HepG2 (cell line): ENCODE results near the gene BBS9. TPM values are rescaled to one million over a fixed set of nuclear protein-coding genes. Genes with fewer than 3 reads are reported as not detected.

Experiments used
- ATAC-seq: fragments of 200-7000 bp; cut with Tn5 transposase; 3 replicates; pipeline ENCODE4 v1.9.1; 2020; ENCODE audit warnings: mild to moderate bottlenecking, moderate library complexity
- BruUV-seq: library from RNA; stranded (reverse); fragments of 400-500 nt; replicated peaks from 2 replicates; lab custom pipeline; 2021; lab: Mats Ljungman, UMichigan
- CTCF ChIA-PET: fragments of 300-600 bp; formaldehyde crosslinking; extraction: SDS; loops from one replicate; lab custom pipeline; 2021; ENCODE audit warnings: low total read pairs, inconsistent platforms, low intra/inter-chr PET ratio; lab: Yijun Ruan, JAX
- POLR2A ChIA-PET: fragments of 350-600 bp; sonication (Branson Sonifier 250); formaldehyde crosslinking; loops from one replicate; lab custom pipeline; 2020; ENCODE audit warnings: antibody characterized with exemption, inconsistent platforms; lab: Yijun Ruan, JAX
- DNase-seq: peaks from one replicate; pipeline ENCODE4 v3.0.0-alpha.2; 2015; ENCODE audit warnings: low spot score
- FAIRE-seq: peaks from 3 replicates; lab custom pipeline; 2011; peaks lifted over from hg19 to GRCh38; lab: Jason Lieb, UNC
- H2AFZ ChIP-seq: one replicate; pipeline ENCODE4 v1.6.1; 2011; ENCODE audit warnings: low read length, inconsistent platforms
- H3K27ac ChIP-seq: fragments of 300-600 bp; 3 replicates; pipeline ENCODE4 v1.8.0; 2011; ENCODE audit warnings: mixed run types, mild to moderate bottlenecking, mixed read lengths, low read length, inconsistent platforms; ENCODE audit not compliant: insufficient read depth; ENCODE audit errors: extremely low read length
- H3K27me3 ChIP-seq, 2 experiments: fragments of 200-600 bp in 1 of 2; 2 replicates in 1 of 2; 3 replicates in 1 of 2; pipeline versions ENCODE4 v1.6.0 to v1.8.0; 2011; ENCODE audit warnings: low read length in 2 of 2, mild to moderate bottlenecking in 2 of 2, moderate library complexity in 2 of 2, inconsistent platforms in 1 of 2; ENCODE audit not compliant: insufficient read depth in 2 of 2, control insufficient read depth in 1 of 2
- H3K36me3 ChIP-seq, 2 experiments: fragments of 200-600 bp in 1 of 2; replicated peaks in 1 of 2; 2 replicates in 1 of 2; 3 replicates in 1 of 2; pipeline versions ENCODE4 v1.5.1 to v1.8.0; 2011; ENCODE audit warnings: low read length in 2 of 2, inconsistent platforms in 1 of 2; ENCODE audit not compliant: insufficient read depth in 2 of 2, control insufficient read depth in 1 of 2
- H3K4me1 ChIP-seq: 2 replicates; pipeline ENCODE4 v1.5.1; 2012; ENCODE audit warnings: low read length, inconsistent platforms; ENCODE audit not compliant: insufficient read depth
- H3K4me2 ChIP-seq: 2 replicates; pipeline ENCODE4 v1.6.0; 2011; ENCODE audit warnings: low read depth, low read length, inconsistent platforms
- H3K4me3 ChIP-seq, 3 experiments: fragments of 200-600 bp in 1 of 3; sonication (generic), shearing (Covaris generic) in 1 of 3; replicated peaks in 1 of 3; 2 replicates each; pipeline ENCODE4 v1.5.1; 2011 to 2016; ENCODE audit warnings: low read length in 3 of 3, inconsistent platforms in 2 of 3, low read depth in 2 of 3, mild to moderate bottlenecking in 2 of 3, control low read depth in 1 of 3, mixed read lengths in 1 of 3; ENCODE audit not compliant: insufficient read depth in 1 of 3
- H3K79me2 ChIP-seq: one replicate; pipeline ENCODE4 v1.6.1; 2011; ENCODE audit warnings: low read length, inconsistent platforms; ENCODE audit not compliant: insufficient read depth
- H3K9ac ChIP-seq: 2 replicates; pipeline ENCODE4 v1.6.0; 2011; ENCODE audit warnings: mild to moderate bottlenecking, low read depth, low read length, inconsistent platforms; ENCODE audit not compliant: insufficient read depth
- H3K9me3 ChIP-seq: 2 replicates; pipeline ENCODE4 v1.5.1; 2012; ENCODE audit warnings: mild to moderate bottlenecking, low read length
- H4K20me1 ChIP-seq: 2 replicates; pipeline ENCODE4 v1.6.0; 2011; ENCODE audit warnings: inconsistent platforms, mild to moderate bottlenecking, low read length, moderate library complexity; ENCODE audit not compliant: insufficient read depth
- ASH2L ChIP-seq: fragments of 300-600, 200-600 bp; sonication (generic); IDR thresholded peaks from 2 replicates; pipeline ENCODE4 v1.7.0; 2017; ENCODE audit warnings: low read depth, mild to moderate bottlenecking, moderate library complexity, mixed read lengths, low read length; ENCODE audit not compliant: insufficient read length
- FOXC1 ChIP-seq: sonication (generic); formaldehyde crosslinking; IDR thresholded peaks from 2 replicates; pipeline ENCODE4 v1.8.0; 2022; ENCODE audit warnings: mild to moderate bottlenecking, missing genetic modification reagents, borderline replicate concordance
- HDAC6 ChIP-seq: fragments of 200-600 bp; sonication (generic); IDR thresholded peaks from 2 replicates; pipeline ENCODE4 v1.7.0; 2017; ENCODE audit warnings: mild to moderate bottlenecking, antibody characterized with exemption, low read length, low read depth
- KLF16 ChIP-seq, 2 experiments: sonication (generic) in 1 of 2; formaldehyde crosslinking in 1 of 2; IDR thresholded peaks; 2 replicates each; pipeline versions ENCODE4 v1.6.1 to v1.8.0; 2016 to 2023; ENCODE audit warnings: missing genetic modification reagents in 2 of 2, missing compliant biosample characterization in 1 of 2
- KLF6 ChIP-seq: IDR thresholded peaks from 2 replicates; pipeline ENCODE4 v1.8.0; 2016; ENCODE audit warnings: missing biosample characterization, missing genetic modification reagents
- MTF1 ChIP-seq: sonication (generic); formaldehyde crosslinking; IDR thresholded peaks from 2 replicates; pipeline ENCODE4 v1.5.0; 2020; ENCODE audit warnings: missing genetic modification reagents
- RBM39 ChIP-seq: fragments of 200-400 bp; formaldehyde crosslinking; IDR thresholded peaks from one replicate; pipeline ENCODE4 v1.6.1; 2018; ENCODE audit warnings: antibody characterized with exemption, mild to moderate bottlenecking, low read depth, low read length; ENCODE audit not compliant: poor library complexity, severe bottlenecking
- REXO4 ChIP-seq: sonication (generic); formaldehyde crosslinking; IDR thresholded peaks from 2 replicates; pipeline ENCODE4 v1.8.0; 2022; ENCODE audit warnings: missing genetic modification reagents, mild to moderate bottlenecking, borderline replicate concordance
- SMAD1 ChIP-seq: sonication (generic); formaldehyde crosslinking; IDR thresholded peaks from 2 replicates; pipeline ENCODE4 v1.4.0; 2020; ENCODE audit warnings: missing genetic modification reagents, low read depth, mild to moderate bottlenecking, borderline replicate concordance
- SP2 ChIP-seq: sonication (generic); formaldehyde crosslinking; IDR thresholded peaks from 2 replicates; pipeline ENCODE4 v1.5.1; 2020; ENCODE audit warnings: mild to moderate bottlenecking, missing genetic modification reagents
- ZFP62 ChIP-seq: sonication (generic); formaldehyde crosslinking; IDR thresholded peaks from 2 replicates; pipeline ENCODE4 v1.4.0; 2020; ENCODE audit warnings: missing genetic modification reagents
- ZNF34 ChIP-seq: sonication (generic); formaldehyde crosslinking; IDR thresholded peaks from 2 replicates; pipeline ENCODE4 v1.4.0; 2020; ENCODE audit warnings: mild to moderate bottlenecking, missing genetic modification reagents, borderline replicate concordance
- ZNF713 ChIP-seq: sonication (generic); formaldehyde crosslinking; IDR thresholded peaks from 2 replicates; pipeline ENCODE4 v1.4.0; 2020; ENCODE audit warnings: mild to moderate bottlenecking, missing genetic modification reagents
- WGBS: methylation state at CpG from one replicate; pipeline ENCODE4 v1.1.6; 2017; ENCODE audit warnings: low lambda C conversion rate; 5-methylcytosine and 5-hydroxymethylcytosine counted together
- in situ Hi-C: cut with HindIII; loops from 2 replicates; pipeline ENCODE4 v1.10.0; 2017; ENCODE audit warnings: low pct_unique_long_range_greater_than_20kb; ENCODE audit not compliant: extremely low pct_ligation_motif_present
- intact Hi-C: fragments of 100-400 bp; cut with micrococcal nuclease; formaldehyde crosslinking; loops from one replicate; pipeline ENCODE4 v1.10.0; 2022; ENCODE audit not compliant: unreplicated experiment
- polyA plus RNA-seq, 8 experiments: library from polyadenylated mRNA; depleted of rRNA in 3 of 8; stranded (reverse) in 7 of 8; unstranded in 1 of 8; fragments of >200 nt; fragmentation: Illumina TruSeq in 4 of 8; extraction: Trizol in 4 of 8; gene quantifications; 2 replicates each; pipeline versions ENCODE4 v1.2.1 to v1.2.3, GENCODE V29; 2011 to 2016; ENCODE audit warnings: low read depth in 4 of 8, missing spikeins in 1 of 8, mixed read lengths in 1 of 8; ENCODE audit not compliant: insufficient read depth in 1 of 8
- total RNA-seq, 5 experiments: library from RNA; depleted of rRNA; stranded (reverse); fragments of >200 nt; fragmentation: Illumina TruSeq; extraction: Trizol; gene quantifications; 2 replicates each; pipeline ENCODE4 v1.2.3, GENCODE V29; 2016; ENCODE audit warnings: low read depth in 1 of 5
- TF ChIP-seq, protein P1 (sequence below): sonication (generic); formaldehyde crosslinking; IDR thresholded peaks from 2 replicates; pipeline ENCODE4 v1.8.1; 2022; ENCODE audit warnings: mild to moderate bottlenecking, missing genetic modification reagents
- TF ChIP-seq, protein P2 (sequence below): sonication (generic); formaldehyde crosslinking; conservative IDR thresholded peaks from 2 replicates; pipeline ENCODE4 v1.4.0; 2020; ENCODE audit warnings: mild to moderate bottlenecking, missing genetic modification reagents, moderate library complexity
- TF ChIP-seq, protein P3 (sequence below): sonication (generic); formaldehyde crosslinking; IDR thresholded peaks from 2 replicates; pipeline ENCODE4 v1.5.0; 2020; ENCODE audit warnings: mild to moderate bottlenecking, missing genetic modification reagents, borderline replicate concordance

The BBS9 gene
- total and polyA plus RNA-seq, 2 of the 13 experiments (the other 11 are each of a cell fraction or from before 2014, with no cell fraction given): 5.1 to 7.8 TPM

- H3K4me1 ChIP-seq: no peaks in the 10 kb centered on the region
- H3K9ac ChIP-seq: no peak overlapping the region
- H3K79me2 ChIP-seq: no peaks in the 10 kb centered on the region
- H3K27ac ChIP-seq: no peak overlapping the region
- H3K9me3 ChIP-seq: no peaks in the 10 kb centered on the region
- no peaks in the 10 kb centered on the region for H3K27me3 ChIP-seq
- H3K4me3 ChIP-seq: no peak overlapping the region
- no TSS peak for BruUV-seq
- H4K20me1 ChIP-seq: no peaks in the 10 kb centered on the region
- no peak overlapping the region for H3K4me2 ChIP-seq
- FAIRE-seq (no peak), DNase-seq (no peak), ATAC-seq (no peak)
- WGBS: 60% methylated on average over 5 of the region's 5 CpGs
- in situ Hi-C loops (no loop called here), intact Hi-C loops (no loop called here)
- no peaks in the 10 kb centered on the region for H3K36me3 ChIP-seq
- ChIA-PET CTCF (no interaction called here), POLR2A (no interaction called here)
- H2AFZ ChIP-seq: no peak overlapping the region
- no peak for TF ChIP-seq SMAD1 (CRISPR knock-in tag)
- TF ChIP-seq, protein P1, sequence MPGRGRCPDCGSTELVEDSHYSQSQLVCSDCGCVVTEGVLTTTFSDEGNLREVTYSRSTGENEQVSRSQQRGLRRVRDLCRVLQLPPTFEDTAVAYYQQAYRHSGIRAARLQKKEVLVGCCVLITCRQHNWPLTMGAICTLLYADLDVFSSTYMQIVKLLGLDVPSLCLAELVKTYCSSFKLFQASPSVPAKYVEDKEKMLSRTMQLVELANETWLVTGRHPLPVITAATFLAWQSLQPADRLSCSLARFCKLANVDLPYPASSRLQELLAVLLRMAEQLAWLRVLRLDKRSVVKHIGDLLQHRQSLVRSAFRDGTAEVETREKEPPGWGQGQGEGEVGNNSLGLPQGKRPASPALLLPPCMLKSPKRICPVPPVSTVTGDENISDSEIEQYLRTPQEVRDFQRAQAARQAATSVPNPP (CRISPR knock-in tag): no peak
- TF ChIP-seq REXO4: no peak
- no peak for TF ChIP-seq KLF16 (CRISPR knock-in tag; IDR thresholded peaks at IDR 0.05)
- no peak for TF ChIP-seq RBM39
- no peak for TF ChIP-seq FOXC1 (CRISPR knock-in tag)
- TF ChIP-seq ZFP62: no peak
- TF ChIP-seq ASH2L: no peak
- TF ChIP-seq ZNF34 (CRISPR knock-in tag): no peak
- TF ChIP-seq KLF6 (CRISPR knock-in tag): no peak
- no peak for TF ChIP-seq HDAC6
- no peak for TF ChIP-seq ZNF713
- TF ChIP-seq, protein P2, sequence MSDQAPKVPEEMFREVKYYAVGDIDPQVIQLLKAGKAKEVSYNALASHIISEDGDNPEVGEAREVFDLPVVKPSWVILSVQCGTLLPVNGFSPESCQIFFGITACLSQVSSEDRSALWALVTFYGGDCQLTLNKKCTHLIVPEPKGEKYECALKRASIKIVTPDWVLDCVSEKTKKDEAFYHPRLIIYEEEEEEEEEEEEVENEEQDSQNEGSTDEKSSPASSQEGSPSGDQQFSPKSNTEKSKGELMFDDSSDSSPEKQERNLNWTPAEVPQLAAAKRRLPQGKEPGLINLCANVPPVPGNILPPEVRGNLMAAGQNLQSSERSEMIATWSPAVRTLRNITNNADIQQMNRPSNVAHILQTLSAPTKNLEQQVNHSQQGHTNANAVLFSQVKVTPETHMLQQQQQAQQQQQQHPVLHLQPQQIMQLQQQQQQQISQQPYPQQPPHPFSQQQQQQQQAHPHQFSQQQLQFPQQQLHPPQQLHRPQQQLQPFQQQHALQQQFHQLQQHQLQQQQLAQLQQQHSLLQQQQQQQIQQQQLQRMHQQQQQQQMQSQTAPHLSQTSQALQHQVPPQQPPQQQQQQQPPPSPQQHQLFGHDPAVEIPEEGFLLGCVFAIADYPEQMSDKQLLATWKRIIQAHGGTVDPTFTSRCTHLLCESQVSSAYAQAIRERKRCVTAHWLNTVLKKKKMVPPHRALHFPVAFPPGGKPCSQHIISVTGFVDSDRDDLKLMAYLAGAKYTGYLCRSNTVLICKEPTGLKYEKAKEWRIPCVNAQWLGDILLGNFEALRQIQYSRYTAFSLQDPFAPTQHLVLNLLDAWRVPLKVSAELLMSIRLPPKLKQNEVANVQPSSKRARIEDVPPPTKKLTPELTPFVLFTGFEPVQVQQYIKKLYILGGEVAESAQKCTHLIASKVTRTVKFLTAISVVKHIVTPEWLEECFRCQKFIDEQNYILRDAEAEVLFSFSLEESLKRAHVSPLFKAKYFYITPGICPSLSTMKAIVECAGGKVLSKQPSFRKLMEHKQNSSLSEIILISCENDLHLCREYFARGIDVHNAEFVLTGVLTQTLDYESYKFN (CRISPR knock-in tag): no peak
- TF ChIP-seq, protein P3, sequence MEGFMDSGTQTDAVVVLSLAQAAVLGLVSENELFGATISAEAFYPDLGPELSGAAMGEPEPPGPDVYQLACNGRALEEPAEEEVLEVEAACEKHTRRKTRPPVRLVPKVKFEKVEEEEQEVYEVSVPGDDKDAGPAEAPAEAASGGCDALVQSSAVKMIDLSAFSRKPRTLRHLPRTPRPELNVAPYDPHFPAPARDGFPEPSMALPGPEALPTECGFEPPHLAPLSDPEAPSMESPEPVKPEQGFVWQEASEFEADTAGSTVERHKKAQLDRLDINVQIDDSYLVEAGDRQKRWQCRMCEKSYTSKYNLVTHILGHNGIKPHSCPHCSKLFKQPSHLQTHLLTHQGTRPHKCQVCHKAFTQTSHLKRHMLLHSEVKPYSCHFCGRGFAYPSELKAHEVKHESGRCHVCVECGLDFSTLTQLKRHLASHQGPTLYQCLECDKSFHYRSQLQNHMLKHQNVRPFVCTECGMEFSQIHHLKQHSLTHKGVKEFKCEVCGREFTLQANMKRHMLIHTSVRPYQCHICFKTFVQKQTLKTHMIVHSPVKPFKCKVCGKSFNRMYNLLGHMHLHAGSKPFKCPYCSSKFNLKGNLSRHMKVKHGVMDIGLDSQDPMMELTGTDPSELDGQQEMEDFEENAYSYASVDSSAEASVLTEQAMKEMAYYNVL (CRISPR knock-in tag): no peak
- no peak for TF ChIP-seq SP2
- no peak for TF ChIP-seq MTF1 (CRISPR knock-in tag)
These were observed 449.7 kb downstream of the BBS9 start for GRCh38 chr7:33578881-33579672.
